ENCODE results near the gene PRELP.

Gene PRELP

DNA sequence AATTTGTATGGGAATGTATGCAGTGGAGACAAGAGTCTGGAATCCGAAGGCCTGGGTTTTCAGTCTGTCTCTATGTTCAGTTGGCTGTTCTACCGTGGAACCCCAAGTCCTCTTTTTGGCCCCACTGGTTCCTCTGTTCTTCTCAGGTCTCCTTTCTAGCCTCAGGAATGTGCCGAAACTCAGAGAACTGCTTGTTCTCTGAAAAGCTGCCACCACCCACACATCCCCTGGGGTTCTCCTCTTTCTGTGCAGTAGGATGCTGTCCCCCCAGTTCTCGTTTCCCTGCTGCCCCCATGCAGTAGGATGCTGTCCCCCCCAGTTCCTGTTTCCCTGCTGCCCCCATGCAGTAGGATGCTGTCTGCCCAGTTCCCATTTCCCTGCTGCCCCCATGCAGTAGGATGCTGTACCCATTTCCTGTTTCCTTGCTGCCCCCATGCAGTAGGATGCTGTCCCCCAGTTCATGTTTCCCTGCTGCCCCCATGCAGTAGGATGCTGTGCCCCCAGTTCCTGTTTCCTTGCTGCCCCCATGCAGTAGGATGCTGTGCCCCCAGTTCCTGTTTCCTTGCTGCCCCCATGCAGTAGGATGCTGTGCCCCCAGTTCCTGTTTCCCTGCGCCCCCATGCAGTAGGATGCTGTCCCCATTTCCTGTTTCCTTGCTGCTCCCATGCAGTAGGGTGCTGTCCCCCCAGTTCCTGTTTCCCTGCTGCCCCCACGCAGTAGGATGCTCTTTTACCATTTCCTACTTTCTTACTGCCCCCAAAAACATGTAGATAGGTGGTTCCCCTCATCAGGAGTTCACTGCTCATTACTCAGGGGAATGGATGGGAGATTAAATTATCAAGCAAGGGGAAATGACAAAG is 53.6 kb downstream of the PRELP start:
- no peak for DNase-seq (ENCODE audit: extremely low spot score)
- ChIA-PET CTCF (interaction anchor here (1.0 kb wide), 1 partner anchor 20 kb away, joined by 3 read pairs; no protein-coding TSS in a partner anchor), POLR2A (no interaction called here)
- no peak for TF ChIP-seq HDGF (IDR thresholded peaks at IDR 0.05; ENCODE audit: borderline replicate concordance)
- no peak for TF ChIP-seq PKNOX1 (IDR thresholded peaks at IDR 0.05)
- no peak for TF ChIP-seq TARDBP (IDR thresholded peaks at IDR 0.05)
- no peak for TF ChIP-seq LEF1 (IDR thresholded peaks at IDR 0.05; ENCODE audit: borderline replicate concordance)
- no peak for TF ChIP-seq L3MBTL2 (conservative IDR thresholded peaks at IDR 0.05)
- TF ChIP-seq ELF4 (IDR thresholded peaks at IDR 0.05) = no peak
- no peak for TF ChIP-seq BHLHE40 (IDR thresholded peaks at IDR 0.05; ENCODE audit: borderline replicate concordance)
- no peak for TF ChIP-seq FOXM1 (IDR thresholded peaks at IDR 0.05; ENCODE audit: borderline replicate concordance)
- no peak for TF ChIP-seq SUZ12 (IDR thresholded peaks at IDR 0.05)
- TF ChIP-seq FOXK2 (IDR thresholded peaks at IDR 0.05) = no peak
- no peak for TF ChIP-seq CTBP1 (IDR thresholded peaks at IDR 0.05; ENCODE audit: borderline replicate concordance)
- no peak for TF ChIP-seq ZNF384 (IDR thresholded peaks at IDR 0.05)
- no peak for TF ChIP-seq SP1 (IDR thresholded peaks at IDR 0.05)
- TF ChIP-seq FOXA1 (IDR thresholded peaks at IDR 0.05) = no peak
- TF ChIP-seq NFRKB (IDR thresholded peaks at IDR 0.05) = no peak
- TF ChIP-seq ARNT (IDR thresholded peaks at IDR 0.05) = no peak

- no peak for TF ChIP-seq FOXK2 (IDR thresholded peaks at IDR 0.05)
- no peak for TF ChIP-seq SUZ12 (IDR thresholded peaks at IDR 0.05)
- no peak for TF ChIP-seq NFRKB (IDR thresholded peaks at IDR 0.05)
- TF ChIP-seq HDGF (IDR thresholded peaks at IDR 0.05; ENCODE audit: borderline replicate concordance) = no peak
- TF ChIP-seq FOXM1 (IDR thresholded peaks at IDR 0.05; ENCODE audit: borderline replicate concordance) = no peak
- no peak for TF ChIP-seq SP1 (IDR thresholded peaks at IDR 0.05)
- TF ChIP-seq LEF1 (IDR thresholded peaks at IDR 0.05; ENCODE audit: borderline replicate concordance) = no peak
- no peak for TF ChIP-seq ARNT (IDR thresholded peaks at IDR 0.05)
- TF ChIP-seq TARDBP (IDR thresholded peaks at IDR 0.05) = no peak
- no peak for TF ChIP-seq L3MBTL2 (conservative IDR thresholded peaks at IDR 0.05)
- TF ChIP-seq PKNOX1 (IDR thresholded peaks at IDR 0.05) = no peak
- TF ChIP-seq CTBP1 (IDR thresholded peaks at IDR 0.05; ENCODE audit: borderline replicate concordance) = no peak
- TF ChIP-seq ZNF384 (IDR thresholded peaks at IDR 0.05) = no peak
- TF ChIP-seq BHLHE40 (IDR thresholded peaks at IDR 0.05; ENCODE audit: borderline replicate concordance) = no peak
- TF ChIP-seq FOXA1 (IDR thresholded peaks at IDR 0.05) = no peak
- TF ChIP-seq ELF4 (IDR thresholded peaks at IDR 0.05) = no peak
- CTCF ChIA-PET = interaction anchor here (1.3 kb wide), 1 partner anchor 11 kb away, joined by 4 read pairs; no protein-coding TSS in a partner anchor
- POLR2A ChIA-PET = no interaction called here
- no peak for DNase-seq (ENCODE audit: extremely low spot score)
Measured at GRCh38 chr1:203531063-203531462, 55.5 kb downstream of the PRELP start.

DNA sequence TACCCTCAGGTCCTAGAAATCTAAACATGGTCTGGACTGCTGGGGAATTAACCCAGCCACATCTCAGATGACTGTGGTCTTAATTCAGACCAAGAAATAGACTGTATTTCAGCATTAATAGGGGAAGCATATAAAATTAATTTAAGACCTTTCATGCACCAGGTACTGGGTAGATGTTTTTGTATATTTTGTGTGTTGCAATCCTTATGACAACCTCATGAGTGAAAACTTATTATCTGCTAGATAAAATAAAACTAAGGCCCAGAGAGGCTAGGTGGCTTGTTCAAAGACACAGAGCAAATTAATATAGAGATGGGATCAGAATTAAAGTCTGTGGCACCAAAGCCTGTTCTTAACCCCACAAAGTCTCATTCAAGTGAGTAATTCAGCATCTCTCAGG is 58.4 kb downstream of the PRELP start:
- ChIA-PET CTCF (no interaction called here), POLR2A (no interaction called here)
- TF ChIP-seq HDGF (IDR thresholded peaks at IDR 0.05; ENCODE audit: borderline replicate concordance) = no peak
- no peak for TF ChIP-seq FOXA1 (IDR thresholded peaks at IDR 0.05)
- no peak for TF ChIP-seq ELF4 (IDR thresholded peaks at IDR 0.05)
- TF ChIP-seq LEF1 (IDR thresholded peaks at IDR 0.05; ENCODE audit: borderline replicate concordance) = no peak
- TF ChIP-seq TARDBP (IDR thresholded peaks at IDR 0.05) = no peak
- no peak for TF ChIP-seq PKNOX1 (IDR thresholded peaks at IDR 0.05)
- TF ChIP-seq ZNF384 (IDR thresholded peaks at IDR 0.05) = no peak
- no peak for TF ChIP-seq FOXM1 (IDR thresholded peaks at IDR 0.05; ENCODE audit: borderline replicate concordance)
- no peak for TF ChIP-seq SP1 (IDR thresholded peaks at IDR 0.05)
- TF ChIP-seq L3MBTL2 (conservative IDR thresholded peaks at IDR 0.05) = no peak
- TF ChIP-seq NFRKB (IDR thresholded peaks at IDR 0.05) = no peak
- TF ChIP-seq BHLHE40 (IDR thresholded peaks at IDR 0.05; ENCODE audit: borderline replicate concordance) = no peak
- TF ChIP-seq FOXK2 (IDR thresholded peaks at IDR 0.05) = no peak
- DNase-seq (ENCODE audit: extremely low spot score) = no peak

DNA sequence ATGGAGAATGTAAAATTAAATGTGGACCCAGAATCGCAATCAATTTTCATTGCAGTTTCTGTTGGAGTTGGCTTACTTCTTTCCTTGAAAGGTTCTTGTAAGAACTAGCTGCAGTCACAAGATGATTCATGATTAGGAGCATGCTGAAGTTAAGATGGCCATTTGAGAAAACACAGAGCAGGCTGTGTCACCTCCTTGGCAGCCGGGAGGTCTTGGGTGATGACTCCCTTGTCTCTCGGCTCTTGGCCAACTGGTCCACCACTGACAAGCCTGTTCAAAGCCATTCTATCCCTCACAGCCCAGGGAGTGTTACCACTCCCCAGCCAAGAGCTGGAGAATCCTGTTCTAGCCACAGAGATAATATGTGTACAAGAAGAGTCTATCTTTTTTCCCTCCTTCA is 58.9 kb downstream of the PRELP start:
- ChIA-PET CTCF (no interaction called here), POLR2A (no interaction called here)
- no peak for DNase-seq (ENCODE audit: extremely low spot score)
- TF ChIP-seq FOXK2 (IDR thresholded peaks at IDR 0.05) = no peak
- no peak for TF ChIP-seq L3MBTL2 (conservative IDR thresholded peaks at IDR 0.05)
- no peak for TF ChIP-seq LEF1 (IDR thresholded peaks at IDR 0.05; ENCODE audit: borderline replicate concordance)
- no peak for TF ChIP-seq ZNF384 (IDR thresholded peaks at IDR 0.05)
- no peak for TF ChIP-seq FOXA1 (IDR thresholded peaks at IDR 0.05)
- TF ChIP-seq TARDBP (IDR thresholded peaks at IDR 0.05) = no peak
- TF ChIP-seq CTBP1 (IDR thresholded peaks at IDR 0.05; ENCODE audit: borderline replicate concordance) = no peak
- TF ChIP-seq BHLHE40 (IDR thresholded peaks at IDR 0.05; ENCODE audit: borderline replicate concordance) = no peak

GRCh38 chr1:203536575-203536974 is 61.0 kb downstream of the PRELP start:
- DNase-seq (ENCODE audit: extremely low spot score) = no peak
- ChIA-PET CTCF (no interaction called here), POLR2A (no interaction called here)
- TF ChIP-seq SUZ12 (IDR thresholded peaks at IDR 0.05) = no peak
- no peak for TF ChIP-seq FOXA1 (IDR thresholded peaks at IDR 0.05)
- TF ChIP-seq TARDBP (IDR thresholded peaks at IDR 0.05) = no peak
- no peak for TF ChIP-seq ZNF384 (IDR thresholded peaks at IDR 0.05)
- TF ChIP-seq PKNOX1 (IDR thresholded peaks at IDR 0.05) = no peak
- TF ChIP-seq CTBP1 (IDR thresholded peaks at IDR 0.05; ENCODE audit: borderline replicate concordance) = no peak
- TF ChIP-seq L3MBTL2 (conservative IDR thresholded peaks at IDR 0.05) = no peak
- TF ChIP-seq SP1 (IDR thresholded peaks at IDR 0.05) = no peak
- TF ChIP-seq FOXK2 (IDR thresholded peaks at IDR 0.05) = no peak
- no peak for TF ChIP-seq ELF4 (IDR thresholded peaks at IDR 0.05)
- no peak for TF ChIP-seq FOXM1 (IDR thresholded peaks at IDR 0.05; ENCODE audit: borderline replicate concordance)
- no peak for TF ChIP-seq LEF1 (IDR thresholded peaks at IDR 0.05; ENCODE audit: borderline replicate concordance)
- TF ChIP-seq NFRKB (IDR thresholded peaks at IDR 0.05) = no peak
- no peak for TF ChIP-seq BHLHE40 (IDR thresholded peaks at IDR 0.05; ENCODE audit: borderline replicate concordance)
- no peak for TF ChIP-seq HDGF (IDR thresholded peaks at IDR 0.05; ENCODE audit: borderline replicate concordance)
- TF ChIP-seq ARNT (IDR thresholded peaks at IDR 0.05) = no peak

Measured in HEK293T (cell line).